Lower leg skin (tissue), 4 donors: ENCODE data around the gene CHGA. TPM values are rescaled to one million over a fixed set of nuclear protein-coding genes. Genes with fewer than 3 reads are reported as not detected.

Source experiments
- DNase-seq, 2 donors: peaks; one replicate each; pipeline ENCODE4 v3.0.0-alpha.2; 2019; ENCODE audit warnings: low spot score in 2 of 2
- H3K4me3 ChIP-seq: fragments of 200-600 bp; sonication (generic); 2 replicates; pipeline ENCODE4 v1.5.1; 2017; ENCODE audit warnings: mild to moderate bottlenecking, low read depth; ENCODE audit not compliant: poor library complexity, severe bottlenecking
- POLR2A ChIP-seq, 2 donors: fragments of 450-650 bp; IDR thresholded peaks; one replicate each; pipeline ENCODE4 v1.6.1; 2016 to 2017; ENCODE audit warnings: antibody characterized with exemption in 2 of 2, mild to moderate bottlenecking in 1 of 2, moderate library complexity in 1 of 2
- WGBS, 2 donors: methylation state at CpG; one replicate each; pipeline ENCODE4 v1.1.5; 2018; 5-methylcytosine and 5-hydroxymethylcytosine counted together
- intact Hi-C: fragments of 100-400 bp; cut with DNase I; formaldehyde crosslinking; loops from one replicate; pipeline ENCODE4 v1.15.0; 2023; ENCODE audit warnings: low total_unique reads
- total RNA-seq, 4 donors: library from RNA; depleted of rRNA; stranded (reverse); fragments of >200 nt; gene quantifications; one replicate each; pipeline ENCODE4 v1.1.0, GENCODE V29; 2016
- TF ChIP-seq, protein P1 (sequence below), 3 donors: fragments of 450-650 bp; IDR thresholded peaks; one replicate each; pipeline ENCODE4 v1.5.1; 2016; ENCODE audit warnings: antibody characterized with exemption in 3 of 3, mild to moderate bottlenecking in 3 of 3, moderate library complexity in 2 of 3

Gene CHGA
- total RNA-seq, 4 donors from 2014 or later = 0.17 to 1.6 (median 1.5) TPM; not detected in 1

DNA sequence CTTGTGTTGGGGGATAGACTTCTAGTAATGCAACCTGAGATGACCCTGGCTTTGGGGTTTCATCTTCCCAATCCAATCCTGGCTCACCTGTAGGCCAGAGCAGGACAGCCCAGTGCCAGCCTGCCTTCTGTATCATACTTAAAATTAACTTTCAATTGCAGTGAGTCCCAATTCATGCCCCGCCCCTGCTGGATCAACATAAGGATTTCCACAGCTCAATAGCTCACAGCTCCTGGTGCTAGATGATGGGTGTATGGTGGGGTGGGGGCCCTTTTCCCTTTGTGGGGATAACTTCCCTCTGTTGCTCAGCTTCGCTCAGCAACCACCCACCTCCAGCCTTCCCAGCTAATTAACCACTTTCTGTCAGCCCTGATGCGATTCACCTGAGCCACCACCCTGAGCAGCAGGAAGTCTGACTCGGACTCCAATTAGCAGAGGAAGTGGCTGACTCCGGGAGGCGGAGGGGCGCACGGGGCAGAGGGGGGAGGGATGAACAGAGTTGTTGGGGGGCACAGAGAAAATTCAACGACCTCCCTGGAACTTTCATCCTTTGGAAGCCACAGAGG, 24.3 kb upstream of the CHGA start:
- TF ChIP-seq, protein P1, sequence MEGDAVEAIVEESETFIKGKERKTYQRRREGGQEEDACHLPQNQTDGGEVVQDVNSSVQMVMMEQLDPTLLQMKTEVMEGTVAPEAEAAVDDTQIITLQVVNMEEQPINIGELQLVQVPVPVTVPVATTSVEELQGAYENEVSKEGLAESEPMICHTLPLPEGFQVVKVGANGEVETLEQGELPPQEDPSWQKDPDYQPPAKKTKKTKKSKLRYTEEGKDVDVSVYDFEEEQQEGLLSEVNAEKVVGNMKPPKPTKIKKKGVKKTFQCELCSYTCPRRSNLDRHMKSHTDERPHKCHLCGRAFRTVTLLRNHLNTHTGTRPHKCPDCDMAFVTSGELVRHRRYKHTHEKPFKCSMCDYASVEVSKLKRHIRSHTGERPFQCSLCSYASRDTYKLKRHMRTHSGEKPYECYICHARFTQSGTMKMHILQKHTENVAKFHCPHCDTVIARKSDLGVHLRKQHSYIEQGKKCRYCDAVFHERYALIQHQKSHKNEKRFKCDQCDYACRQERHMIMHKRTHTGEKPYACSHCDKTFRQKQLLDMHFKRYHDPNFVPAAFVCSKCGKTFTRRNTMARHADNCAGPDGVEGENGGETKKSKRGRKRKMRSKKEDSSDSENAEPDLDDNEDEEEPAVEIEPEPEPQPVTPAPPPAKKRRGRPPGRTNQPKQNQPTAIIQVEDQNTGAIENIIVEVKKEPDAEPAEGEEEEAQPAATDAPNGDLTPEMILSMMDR (IDR thresholded peaks at IDR 0.05) = no peak
- TF ChIP-seq POLR2A (IDR thresholded peaks at IDR 0.05) = no peak
- no peak overlapping the region for H3K4me3 ChIP-seq
- intact Hi-C loops = no loop called here
- WGBS, 2 donors = 44 to 50% methylated on average over 9 of the region's 9 CpGs
- no peak for DNase-seq

DNA sequence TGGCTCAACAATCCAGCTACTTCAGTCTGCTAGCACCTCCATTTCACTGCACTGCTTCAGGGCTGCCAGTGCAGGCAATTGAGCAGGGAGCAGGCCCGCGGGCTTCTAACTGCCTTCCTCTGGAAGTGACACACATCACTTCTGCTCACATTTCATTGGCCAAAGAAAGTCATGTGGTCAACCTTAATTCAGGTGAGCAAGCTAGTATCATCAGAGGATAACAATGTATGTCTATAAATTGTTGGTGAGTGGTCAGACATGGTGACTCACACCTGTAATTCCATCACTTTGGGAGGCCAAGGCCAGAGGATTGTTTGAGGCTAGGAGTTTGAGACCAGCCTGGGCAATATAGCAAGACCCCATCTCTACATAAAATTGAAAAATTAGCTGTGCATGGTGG, 22.3 kb upstream of the CHGA start:
- WGBS, 2 donors = 58 to 97% methylated on average over 2 of the region's 2 CpGs
- DNase-seq = no peak
- TF ChIP-seq, protein P1 (IDR thresholded peaks at IDR 0.05) = no peak
- TF ChIP-seq POLR2A (IDR thresholded peaks at IDR 0.05) = no peak
- intact Hi-C loops = no loop called here
- no peak overlapping the region for H3K4me3 ChIP-seq

DNA sequence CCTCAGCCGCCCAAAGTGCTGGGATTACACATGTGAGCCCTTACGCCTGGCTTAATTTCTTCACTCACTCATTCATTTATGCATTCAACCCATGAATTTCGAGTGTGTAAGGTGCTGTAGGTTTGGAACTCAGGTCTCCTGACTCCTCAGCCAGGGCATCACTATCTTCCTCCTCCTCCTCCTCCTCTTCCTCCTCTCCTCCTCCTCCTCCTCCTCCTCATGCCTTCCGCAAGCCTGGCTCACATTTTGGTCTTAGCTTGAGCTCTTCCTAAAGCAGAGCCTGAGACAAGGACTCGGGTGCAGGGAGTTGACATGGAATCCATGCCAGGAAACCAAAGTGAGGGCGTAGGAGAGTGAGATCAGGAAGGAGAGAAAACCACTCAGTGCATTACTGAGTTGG, 20.8 kb upstream of the CHGA start:
- no peak for DNase-seq
- TF ChIP-seq, protein P1 (IDR thresholded peaks at IDR 0.05) = no peak
- TF ChIP-seq POLR2A (IDR thresholded peaks at IDR 0.05) = no peak
- WGBS, 2 donors = 73 to 74% methylated on average over 6 of the region's 6 CpGs
- intact Hi-C loops = no loop called here
- H3K4me3 ChIP-seq = no peak overlapping the region

DNA sequence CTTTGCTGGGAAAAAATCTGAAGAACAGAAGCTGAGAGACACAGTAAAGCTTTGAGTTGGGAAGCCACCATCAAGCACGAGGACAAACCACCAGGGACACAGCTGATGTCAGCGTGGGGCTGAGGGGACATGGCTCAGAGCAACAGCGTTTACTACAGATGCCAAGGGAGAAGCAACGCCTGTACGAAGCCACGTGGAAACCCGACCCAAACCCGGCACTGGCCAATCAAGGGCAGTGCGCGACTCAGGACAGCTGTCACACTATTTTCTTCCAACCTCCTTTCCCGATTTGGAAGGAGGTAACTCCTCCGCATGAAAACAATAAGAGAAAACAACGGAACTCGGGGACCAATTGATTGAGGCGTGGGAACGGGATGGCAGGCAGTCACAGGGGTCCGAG, 20.2 kb upstream of the CHGA start:
- intact Hi-C loops = no loop called here
- H3K4me3 ChIP-seq = no peak overlapping the region
- TF ChIP-seq, protein P1 (IDR thresholded peaks at IDR 0.05) = no peak
- DNase-seq = no peak
- 18 to 19% methylated on average over 17 of the region's 17 CpGs for WGBS, 2 donors

DNA sequence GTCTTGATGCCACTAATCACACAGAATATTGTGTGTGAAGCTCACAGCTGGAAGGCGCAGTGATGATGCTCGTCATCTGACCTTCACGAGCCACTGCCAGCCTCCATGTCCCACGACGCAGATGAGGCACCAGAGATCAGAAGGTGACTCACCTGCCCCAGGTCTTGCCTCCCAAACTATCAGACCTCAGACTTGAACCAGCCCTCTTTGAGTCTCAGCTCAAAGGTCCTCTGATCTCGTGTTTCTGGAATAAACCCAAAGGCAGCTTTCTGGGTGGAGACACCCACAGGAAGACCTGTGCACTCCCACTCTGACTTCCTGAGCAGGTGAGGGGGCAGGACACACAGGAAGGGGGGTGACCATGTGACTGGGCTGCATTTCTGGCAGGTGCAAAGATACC, 19.6 kb upstream of the CHGA start:
- intact Hi-C loops = no loop called here
- no peak for DNase-seq
- 59 to 75% methylated on average over 4 to 6 of the region's 6 CpGs for WGBS, 2 donors
- no peak for TF ChIP-seq POLR2A (IDR thresholded peaks at IDR 0.05)
- TF ChIP-seq, protein P1 (IDR thresholded peaks at IDR 0.05) = no peak
- no peak overlapping the region for H3K4me3 ChIP-seq

DNA sequence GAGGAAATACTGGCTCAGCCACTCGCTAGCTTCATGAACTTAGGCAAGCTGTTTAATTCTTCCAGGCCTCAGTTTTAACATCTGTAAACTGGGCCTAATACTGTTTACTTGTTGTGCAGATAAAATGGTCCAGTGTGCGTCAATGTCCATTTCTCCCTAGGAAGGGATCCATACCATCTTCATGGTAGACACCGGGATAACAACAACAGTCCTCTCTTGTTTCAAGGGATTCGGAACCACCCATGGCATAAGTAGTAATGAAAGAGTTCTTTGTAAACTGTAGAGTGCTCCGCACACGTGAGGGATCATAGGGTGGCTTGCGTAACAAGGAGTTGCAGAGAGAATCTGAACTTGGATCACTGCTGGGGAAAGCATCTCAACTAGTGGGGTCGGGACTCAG, 17.3 kb upstream of the CHGA start:
- 78 to 85% methylated on average over 8 of the region's 8 CpGs for WGBS, 2 donors
- intact Hi-C loops = no loop called here
- TF ChIP-seq, protein P1 (IDR thresholded peaks at IDR 0.05) = no peak
- TF ChIP-seq POLR2A (IDR thresholded peaks at IDR 0.05) = no peak
- no peak for DNase-seq
- H3K4me3 ChIP-seq = no peak overlapping the region
